Stimulated activated CD4-positive, alpha-beta T cell treated with anti-CD3 and anti-CD28 coated beads, Interleukin-1b, Interleukin-23, amount 100 ng/mL, for 1 hour (primary cell): ENCODE data around the gene CCDC85A.

Experiments used
- DNase-seq, 2 donors: peaks; one replicate each; pipeline ENCODE4 v3.0.0-alpha.2; 2020; ENCODE audit warnings: low read depth in 2 of 2

The CCDC85A gene

GRCh38 chr2:56239030-56239429 lies 55.2 kb downstream of the CCDC85A start:
- no peak for DNase-seq

- DNase-seq, result no peak
Observed at GRCh38 chr2:56239437-56239836, 55.6 kb downstream of the CCDC85A start.

- no peak for DNase-seq
Observed at GRCh38 chr2:56240210-56240609, 56.4 kb downstream of the CCDC85A start.

- no peak for DNase-seq
Observed at GRCh38 chr2:56244506-56244905, 60.7 kb downstream of the CCDC85A start.

- DNase-seq, result no peak
Observed at GRCh38 chr2:56244911-56245530, 61.2 kb downstream of the CCDC85A start.

GRCh38 chr2:56248965-56249742 lies 65.4 kb downstream of the CCDC85A start:
- DNase-seq, result no peak

GRCh38 chr2:56250153-56250729 lies 66.5 kb downstream of the CCDC85A start:
- DNase-seq, result no peak

- no peak for DNase-seq
Observed at GRCh38 chr2:56260415-56260814, 76.6 kb downstream of the CCDC85A start.

- no peak for DNase-seq
Observed at GRCh38 chr2:56262241-56262640, 78.5 kb downstream of the CCDC85A start.

GRCh38 chr2:56263876-56264275 lies 80.1 kb downstream of the CCDC85A start:
- DNase-seq, result no peak

GRCh38 chr2:56266761-56267414 lies 83.1 kb downstream of the CCDC85A start:
- DNase-seq, result no peak

GRCh38 chr2:56267415-56267788 lies 83.6 kb downstream of the CCDC85A start:
- DNase-seq, result no peak

GRCh38 chr2:56268856-56269255 lies 85.1 kb downstream of the CCDC85A start:
- no peak for DNase-seq

- no peak for DNase-seq
Observed at GRCh38 chr2:56271275-56271674, 87.5 kb downstream of the CCDC85A start.

- no peak for DNase-seq
Observed at GRCh38 chr2:56285224-56285623, 101.4 kb downstream of the CCDC85A start.

GRCh38 chr2:56286936-56287335 lies 103.1 kb downstream of the CCDC85A start:
- DNase-seq, result no peak

GRCh38 chr2:56287508-56287907 lies 103.7 kb downstream of the CCDC85A start:
- no peak for DNase-seq

- DNase-seq, result no peak
Observed at GRCh38 chr2:56287974-56288373, 104.2 kb downstream of the CCDC85A start.

- no peak for DNase-seq
Observed at GRCh38 chr2:56288838-56289580, 105.2 kb downstream of the CCDC85A start.

- DNase-seq, result no peak
Observed at GRCh38 chr2:56291711-56292110, 107.9 kb downstream of the CCDC85A start.

- no peak for DNase-seq
Observed at GRCh38 chr2:56292951-56293350, 109.2 kb downstream of the CCDC85A start.

- no peak for DNase-seq
Observed at GRCh38 chr2:56295666-56296065, 111.9 kb downstream of the CCDC85A start.
